Natural killer cell treated with Interleukin-12 subunit alpha and Interleukin-12 subunit beta and Interleukin-15 and Interleukin-18, amount 100 ng/mL, for 72 hours (primary cell): ENCODE data around the gene DPP6. TPM values are rescaled to one million over a fixed set of nuclear protein-coding genes. Genes with fewer than 3 reads are reported as not detected.
"Not testable (repeated sequence)": the region's sequence is repeated elsewhere in the genome, so short reads cannot be mapped to it uniquely, and the experiment has no call there.

ENCODE experiments used
- ATAC-seq, 2 donors: fragments of 150-1000 bp; cut with Tn5 transposase in 1 of 2; sonication (Bioruptor Pico), chemical (Tn5 transposase) in 1 of 2; 2 replicates each; pipeline ENCODE4 v1.10.0; 2021
- DNase-seq: peaks from one replicate; pipeline ENCODE4 v3.0.0; 2022; ENCODE audit warnings: low spot score
- H3K27ac Mint-ChIP-seq, 2 donors: 1 replicate in 1 of 2; 2 replicates in 1 of 2; pipeline ENCODE4 v1.8.0; 2022; ENCODE audit warnings: mixed read lengths in 2 of 2, mild to moderate bottlenecking in 1 of 2, moderate library complexity in 1 of 2
- H3K27me3 Mint-ChIP-seq, 2 donors: 1 replicate in 1 of 2; 2 replicates in 1 of 2; pipeline ENCODE4 v1.8.0; 2022; ENCODE audit warnings: mixed read lengths in 2 of 2
- H3K36me3 Mint-ChIP-seq: one replicate; pipeline ENCODE4 v1.8.0; 2022; ENCODE audit warnings: mixed read lengths
- H3K4me1 Mint-ChIP-seq, 2 donors: 1 replicate in 1 of 2; 2 replicates in 1 of 2; pipeline ENCODE4 v1.8.0; 2022; ENCODE audit warnings: low read depth in 2 of 2, mixed read lengths in 2 of 2, mild to moderate bottlenecking in 1 of 2
- H3K4me3 Mint-ChIP-seq: one replicate; pipeline ENCODE4 v1.8.0; 2022; ENCODE audit warnings: mixed read lengths
- H3K9me3 Mint-ChIP-seq: 2 replicates; pipeline ENCODE4 v1.8.0; 2022; ENCODE audit warnings: mixed read lengths
- total RNA-seq, 2 donors: library from RNA; stranded (reverse); gene quantifications; one replicate each; pipeline ENCODE4 v1.2.3, GENCODE V29; 2022

The DPP6 gene
- total RNA-seq, 2 donors from 2014 or later, result not detected

DNA sequence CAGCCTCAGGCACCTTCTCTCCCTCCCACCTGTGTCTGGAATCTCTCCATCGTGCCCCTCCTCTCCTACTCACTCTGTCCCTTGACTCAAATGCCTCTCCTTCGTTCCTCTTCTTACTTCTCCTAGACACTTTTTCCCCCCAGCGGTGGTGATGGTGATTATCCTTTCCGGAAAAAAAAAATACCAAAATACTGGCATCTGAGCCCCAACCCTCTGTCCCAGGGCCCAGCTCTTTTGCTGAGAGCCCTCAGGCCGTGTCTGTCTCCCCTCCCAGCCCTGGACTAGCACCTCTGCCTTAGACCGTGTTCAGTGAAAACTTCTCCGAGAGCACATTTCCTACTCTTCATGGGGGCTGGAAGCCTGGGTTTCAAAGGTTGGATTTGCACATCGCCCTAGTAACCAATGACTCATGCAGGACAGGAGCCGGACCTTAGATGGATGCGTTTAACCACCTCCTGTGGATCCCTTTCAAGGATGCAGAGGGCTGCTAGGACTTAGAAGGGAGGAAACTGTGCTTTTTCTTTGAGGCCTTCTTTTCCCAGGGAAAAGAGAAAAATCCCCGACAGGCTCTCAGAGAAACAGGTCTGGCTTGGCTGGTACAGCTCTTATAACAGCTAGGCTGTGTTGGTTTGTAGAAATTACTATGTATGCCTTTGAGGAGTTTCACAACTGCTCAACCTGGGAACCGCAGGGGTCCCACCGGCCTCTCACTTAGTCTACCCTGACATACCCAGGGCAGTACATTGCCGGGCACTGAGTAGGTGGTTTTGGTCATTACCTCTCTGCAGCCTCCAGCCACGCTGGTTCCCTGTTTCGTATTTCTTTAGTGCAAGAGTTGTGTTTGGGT lies 1.5 kb downstream of the DPP6 start:
- peaks cover 0 to 10% of the 10 kb centered on the region in 2 donors for H3K27me3 Mint-ChIP-seq
- H3K9me3 Mint-ChIP-seq, H3K36me3 Mint-ChIP-seq, H3K4me1 Mint-ChIP-seq, ATAC-seq, DNase-seq, H3K27ac Mint-ChIP-seq, H3K4me3 Mint-ChIP-seq: not testable (repeated sequence)

GRCh38 chr7:154054664-154055063 lies 2.5 kb downstream of the DPP6 start:
- H3K27ac Mint-ChIP-seq, ATAC-seq, H3K36me3 Mint-ChIP-seq, H3K4me1 Mint-ChIP-seq, H3K9me3 Mint-ChIP-seq, DNase-seq, H3K4me3 Mint-ChIP-seq: not testable (repeated sequence)
- H3K27me3 Mint-ChIP-seq, result peaks cover 0 to 10% of the 10 kb centered on the region in 2 donors

GRCh38 chr7:154055491-154056106 lies 3.4 kb downstream of the DPP6 start:
- not testable (repeated sequence) for ATAC-seq, H3K27ac Mint-ChIP-seq, H3K9me3 Mint-ChIP-seq, H3K4me3 Mint-ChIP-seq, H3K4me1 Mint-ChIP-seq, H3K36me3 Mint-ChIP-seq, DNase-seq
- H3K27me3 Mint-ChIP-seq, result peaks cover 0 to 10% of the 10 kb centered on the region in 2 donors

- not testable (repeated sequence) for H3K4me3 Mint-ChIP-seq, DNase-seq, H3K4me1 Mint-ChIP-seq, H3K36me3 Mint-ChIP-seq, H3K9me3 Mint-ChIP-seq, H3K27me3 Mint-ChIP-seq, H3K27ac Mint-ChIP-seq, ATAC-seq
Measured at GRCh38 chr7:154058783-154059182, 6.6 kb downstream of the DPP6 start.

- not testable (repeated sequence) for H3K36me3 Mint-ChIP-seq, ATAC-seq, H3K4me1 Mint-ChIP-seq, H3K27ac Mint-ChIP-seq, H3K27me3 Mint-ChIP-seq, H3K9me3 Mint-ChIP-seq, DNase-seq, H3K4me3 Mint-ChIP-seq
Measured at GRCh38 chr7:154060551-154060950, 8.4 kb downstream of the DPP6 start.

- not testable (repeated sequence) for ATAC-seq, H3K27ac Mint-ChIP-seq, H3K27me3 Mint-ChIP-seq, DNase-seq, H3K4me1 Mint-ChIP-seq, H3K36me3 Mint-ChIP-seq, H3K9me3 Mint-ChIP-seq, H3K4me3 Mint-ChIP-seq
Measured at GRCh38 chr7:154071833-154072232, 19.6 kb downstream of the DPP6 start.

DNA sequence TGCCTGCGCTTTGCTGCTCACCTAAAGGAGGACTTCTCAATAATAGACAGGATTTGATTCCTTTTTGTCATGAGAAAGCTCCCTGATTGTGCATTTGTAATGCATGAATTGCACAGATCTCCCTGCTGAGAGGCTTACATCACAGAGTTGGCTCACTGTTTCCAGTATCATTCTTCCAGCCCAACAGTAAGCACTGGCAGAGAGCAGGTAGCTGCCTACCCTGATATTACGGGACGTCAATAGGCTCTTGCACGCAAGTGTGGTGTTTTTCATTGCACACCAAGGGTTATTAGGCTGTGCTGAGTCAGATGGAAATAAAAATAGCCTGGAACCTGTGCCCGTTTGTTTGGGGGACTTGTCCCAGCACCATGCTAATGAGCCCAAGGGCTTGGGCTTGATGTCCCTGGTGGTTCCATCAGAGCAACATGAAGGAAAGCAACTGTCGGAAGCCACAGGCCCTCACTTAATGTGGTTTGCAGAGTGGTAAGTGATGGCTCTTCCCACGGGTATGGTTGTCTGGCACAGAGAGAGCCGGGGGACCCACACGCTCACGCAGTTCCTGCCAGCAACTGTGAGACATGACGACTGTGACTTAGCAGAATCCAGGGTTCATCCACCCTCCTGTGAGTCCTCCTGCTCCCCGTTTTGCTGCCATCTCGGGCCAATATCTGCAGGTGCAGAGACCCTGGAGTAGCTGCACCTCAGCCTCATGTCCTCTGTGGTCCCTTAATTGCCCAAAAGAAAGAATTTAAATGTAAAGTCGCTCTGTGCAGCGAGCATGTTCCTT lies 20.4 kb downstream of the DPP6 start:
- H3K36me3 Mint-ChIP-seq, ATAC-seq: not testable (repeated sequence)

GRCh38 chr7:154078523-154078922 lies 26.3 kb downstream of the DPP6 start:
- ATAC-seq, H3K27me3 Mint-ChIP-seq, H3K36me3 Mint-ChIP-seq, H3K4me3 Mint-ChIP-seq, H3K9me3 Mint-ChIP-seq, H3K4me1 Mint-ChIP-seq, DNase-seq, H3K27ac Mint-ChIP-seq: not testable (repeated sequence)

More for the DNA sequence above, 20.4 kb downstream of the DPP6 start:
- H3K27ac Mint-ChIP-seq, DNase-seq, H3K9me3 Mint-ChIP-seq, H3K4me3 Mint-ChIP-seq, H3K4me1 Mint-ChIP-seq, H3K27me3 Mint-ChIP-seq: not testable (repeated sequence)

DNA sequence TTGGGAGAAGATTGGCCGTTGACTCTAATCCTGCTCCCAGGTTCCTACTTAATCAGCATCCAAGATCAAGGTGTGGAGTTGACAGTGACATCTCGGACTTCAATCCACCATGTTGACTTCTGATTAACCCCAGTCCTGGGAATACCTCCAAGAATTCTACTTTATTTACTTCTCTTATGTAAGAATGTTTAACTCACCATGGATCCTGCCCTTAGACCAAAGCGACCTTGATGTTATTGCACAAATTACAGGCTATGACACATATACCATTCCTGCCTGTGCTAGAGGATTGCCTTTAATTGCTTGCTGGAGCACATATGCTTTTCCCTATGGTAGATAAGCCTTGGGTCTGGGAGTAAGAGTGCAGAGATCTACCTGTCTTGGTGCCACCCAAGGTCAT lies 28.1 kb downstream of the DPP6 start:
- ATAC-seq, H3K9me3 Mint-ChIP-seq, H3K36me3 Mint-ChIP-seq, DNase-seq, H3K4me1 Mint-ChIP-seq, H3K4me3 Mint-ChIP-seq, H3K27me3 Mint-ChIP-seq, H3K27ac Mint-ChIP-seq: not testable (repeated sequence)

GRCh38 chr7:154087037-154087725 lies 35.0 kb downstream of the DPP6 start:
- not testable (repeated sequence) for H3K27me3 Mint-ChIP-seq, H3K4me3 Mint-ChIP-seq, H3K27ac Mint-ChIP-seq, DNase-seq, H3K4me1 Mint-ChIP-seq, ATAC-seq, H3K9me3 Mint-ChIP-seq, H3K36me3 Mint-ChIP-seq

DNA sequence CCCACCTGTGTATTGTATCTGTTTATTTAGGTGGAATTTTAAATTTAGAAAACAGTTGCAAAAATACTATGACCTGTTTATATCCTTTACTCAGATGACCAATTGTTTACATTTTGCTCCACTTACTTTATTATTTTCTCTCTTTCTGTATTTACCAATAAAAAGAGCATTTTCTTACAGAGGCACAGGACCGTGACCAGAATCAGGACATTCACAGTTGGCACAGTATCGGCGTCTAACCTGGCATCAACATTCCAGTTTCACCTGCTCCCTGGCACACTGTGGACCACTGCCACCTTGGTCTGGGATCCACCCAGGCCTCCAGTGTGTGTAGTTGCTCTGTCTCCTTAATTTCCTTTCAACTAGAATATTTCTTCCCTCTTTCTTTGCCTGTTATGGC lies 39.9 kb downstream of the DPP6 start:
- not testable (repeated sequence) for H3K9me3 Mint-ChIP-seq, DNase-seq, H3K36me3 Mint-ChIP-seq, H3K4me3 Mint-ChIP-seq, H3K27ac Mint-ChIP-seq, H3K4me1 Mint-ChIP-seq, H3K27me3 Mint-ChIP-seq, ATAC-seq

DNA sequence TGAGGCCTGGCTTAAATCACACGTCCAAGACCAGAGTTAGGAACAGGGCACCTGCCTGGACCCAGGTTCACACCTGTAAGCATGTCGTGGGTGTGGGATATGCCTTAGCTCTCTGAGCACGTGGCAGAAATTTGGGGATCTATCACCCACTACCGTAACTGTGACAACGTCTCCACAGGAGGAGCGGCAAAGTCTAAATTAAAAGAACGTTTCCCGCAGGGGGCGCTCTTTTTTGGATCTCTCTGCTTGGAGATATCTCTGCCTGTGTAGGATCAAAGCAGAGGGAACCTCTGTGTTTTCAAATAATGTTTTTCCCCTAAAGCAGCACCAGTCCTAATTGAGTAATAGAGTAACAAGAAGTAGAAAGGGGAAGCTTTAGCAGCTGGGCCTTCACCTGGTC lies 43.0 kb downstream of the DPP6 start:
- H3K4me1 Mint-ChIP-seq, H3K27ac Mint-ChIP-seq, H3K9me3 Mint-ChIP-seq, H3K4me3 Mint-ChIP-seq, ATAC-seq, H3K27me3 Mint-ChIP-seq, H3K36me3 Mint-ChIP-seq, DNase-seq: not testable (repeated sequence)

GRCh38 chr7:154105063-154105462 lies 52.9 kb downstream of the DPP6 start:
- ATAC-seq, H3K27ac Mint-ChIP-seq, H3K4me3 Mint-ChIP-seq, H3K36me3 Mint-ChIP-seq, H3K27me3 Mint-ChIP-seq, H3K4me1 Mint-ChIP-seq, DNase-seq: not testable (repeated sequence)
- H3K9me3 Mint-ChIP-seq, result peaks cover 11% of the 10 kb centered on the region
